ENCODE measurements around the gene VPS35L.
A peak's percentile ranks its signal among the peaks of the same experiment; 100 is the strongest.
"Not testable (repeated sequence)": the region's sequence is repeated elsewhere in the genome, so short reads cannot be mapped to it uniquely, and the experiment has no call there.

VPS35L gene

DNA sequence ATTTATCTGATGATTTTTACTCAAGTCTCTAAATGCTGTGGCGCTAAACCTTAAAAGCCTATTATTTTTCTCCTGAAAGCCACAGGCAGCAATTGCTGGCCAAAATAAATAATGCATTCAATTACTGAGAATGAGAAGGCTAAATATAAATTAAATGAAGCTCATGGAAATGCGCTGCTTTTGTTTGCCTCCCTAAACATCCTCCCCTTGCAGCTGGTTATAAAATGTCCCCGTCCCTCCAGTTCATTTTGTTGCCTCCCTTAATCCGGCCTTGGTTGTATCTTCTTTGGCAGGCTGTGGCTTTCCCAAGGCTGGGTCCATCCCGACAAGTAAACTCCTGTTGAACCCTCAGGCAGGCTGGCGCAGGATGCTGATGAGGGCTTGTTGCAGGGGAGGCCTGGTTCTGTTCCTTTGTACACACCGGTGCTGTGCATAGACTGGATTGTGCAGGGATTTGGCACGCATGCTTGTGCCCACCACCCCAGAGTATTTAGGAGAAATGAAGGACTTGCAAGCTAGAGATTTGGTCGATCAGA, 99.8 kb downstream of the VPS35L start:
- no peak for DNase-seq

- no peak for DNase-seq
These were observed 102.3 kb downstream of the VPS35L start for GRCh38 chr16:19657831-19658230.

DNA sequence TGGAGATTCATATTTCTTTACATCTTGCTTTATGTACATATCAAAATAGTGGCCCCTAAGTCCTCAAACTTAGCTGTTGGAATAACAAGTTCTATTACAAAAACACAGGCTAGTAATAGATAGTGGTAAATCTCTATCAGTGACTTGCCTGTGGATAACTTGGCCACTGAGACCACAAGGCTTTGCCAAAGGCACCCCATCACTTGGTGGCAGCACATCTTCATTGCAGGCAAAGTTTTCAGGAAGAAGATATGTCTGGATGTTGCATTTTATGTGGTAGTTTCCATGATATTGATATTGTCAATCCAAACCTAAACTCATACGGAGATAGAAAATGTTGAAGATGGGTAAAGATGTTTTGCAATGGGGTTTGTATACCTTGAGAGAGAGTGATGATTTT, 104.1 kb downstream of the VPS35L start:
- DNase-seq = no peak

GRCh38 chr16:19660432-19660831, 104.9 kb downstream of the VPS35L start:
- no peak for DNase-seq

GRCh38 chr16:19662351-19662750, 106.8 kb downstream of the VPS35L start:
- DNase-seq = no peak

- no peak for DNase-seq
These were observed 108.7 kb downstream of the VPS35L start for GRCh38 chr16:19664166-19664565.

DNA sequence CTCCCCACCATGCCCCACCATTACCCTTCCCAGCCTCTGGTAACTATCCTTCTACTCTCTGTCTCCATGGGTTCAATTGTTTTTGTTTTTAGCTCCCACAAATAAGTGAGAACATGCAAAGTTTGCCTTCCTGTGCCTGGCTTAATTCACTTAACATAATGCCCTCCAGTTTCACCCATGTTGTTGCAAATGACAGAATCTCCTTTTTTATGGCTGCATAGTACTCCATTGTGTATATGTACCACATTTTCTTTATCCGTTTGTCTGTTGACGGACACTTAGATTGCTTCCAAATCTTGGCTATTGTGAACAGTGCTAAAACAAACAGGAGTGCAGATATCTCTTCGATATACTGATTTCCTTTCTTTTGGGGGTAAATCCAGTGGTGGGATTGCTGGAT, 109.8 kb downstream of the VPS35L start:
- DNase-seq = not testable (repeated sequence)

GRCh38 chr16:19666477-19666876, 111.0 kb downstream of the VPS35L start:
- no peak for DNase-seq

GRCh38 chr16:19672378-19672777, 116.9 kb downstream of the VPS35L start:
- no peak for DNase-seq

DNA sequence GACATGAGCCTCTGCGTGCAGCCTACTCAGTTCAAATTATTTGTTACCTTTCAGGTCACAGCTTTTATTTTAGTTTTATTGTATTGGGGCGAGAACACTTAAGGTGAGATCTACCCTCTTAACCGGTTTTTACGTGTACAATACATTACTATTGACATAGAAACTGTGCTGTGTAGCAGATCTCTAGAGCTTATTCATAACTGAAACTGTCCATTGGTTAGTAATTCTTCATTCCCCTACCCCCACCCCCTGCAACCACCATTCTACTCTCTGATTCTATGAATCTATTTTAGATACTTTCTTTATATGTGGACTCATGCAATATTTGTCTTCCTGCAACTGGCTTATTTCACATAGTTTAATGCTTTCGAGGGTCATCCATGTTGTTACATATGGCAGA, 119.0 kb downstream of the VPS35L start:
- no peak for DNase-seq

GRCh38 chr16:19677402-19677801, 121.9 kb downstream of the VPS35L start:
- no peak for DNase-seq

DNA sequence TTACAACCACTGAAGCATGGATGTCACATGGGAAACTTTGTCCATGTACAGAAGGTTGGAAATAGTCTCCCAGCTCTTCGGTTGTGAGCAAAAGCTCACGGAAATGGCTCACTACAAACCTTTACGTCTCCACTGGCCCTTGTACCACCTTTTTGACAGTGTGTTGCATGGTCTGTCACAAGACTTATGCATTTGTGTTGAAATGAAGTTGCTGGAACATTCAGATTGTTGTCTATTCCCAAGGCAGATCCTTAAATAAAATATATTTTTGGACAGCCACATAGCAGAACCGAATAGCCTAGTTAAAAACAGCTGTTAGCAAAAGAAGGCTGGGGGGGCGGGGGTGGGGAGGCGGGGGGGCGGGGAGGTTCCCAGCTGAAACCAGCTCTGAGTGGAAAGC, 123.3 kb downstream of the VPS35L start:
- no peak for DNase-seq

DNA sequence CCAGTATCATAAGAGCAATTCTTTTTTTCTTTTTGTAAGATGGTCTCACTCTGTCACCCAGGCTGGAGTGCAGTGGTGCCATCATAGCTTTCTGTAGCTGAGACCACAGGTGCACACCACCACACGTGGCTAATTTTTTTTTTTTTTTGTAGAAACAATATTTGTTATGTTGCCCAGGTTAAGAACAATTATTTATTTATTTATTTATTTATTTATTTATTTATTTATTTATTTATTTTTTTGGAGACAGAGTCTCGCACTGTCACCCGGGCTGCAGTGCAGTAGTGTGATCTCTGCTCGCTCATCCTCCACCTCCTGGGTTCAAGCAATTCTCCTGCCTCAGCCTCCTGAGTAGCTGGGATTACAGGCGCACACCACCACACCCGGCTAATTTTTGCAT, 123.8 kb downstream of the VPS35L start:
- DNase-seq = not testable (repeated sequence)

- no peak for DNase-seq
These were observed 125.4 kb downstream of the VPS35L start for GRCh38 chr16:19680881-19681340.

DNA sequence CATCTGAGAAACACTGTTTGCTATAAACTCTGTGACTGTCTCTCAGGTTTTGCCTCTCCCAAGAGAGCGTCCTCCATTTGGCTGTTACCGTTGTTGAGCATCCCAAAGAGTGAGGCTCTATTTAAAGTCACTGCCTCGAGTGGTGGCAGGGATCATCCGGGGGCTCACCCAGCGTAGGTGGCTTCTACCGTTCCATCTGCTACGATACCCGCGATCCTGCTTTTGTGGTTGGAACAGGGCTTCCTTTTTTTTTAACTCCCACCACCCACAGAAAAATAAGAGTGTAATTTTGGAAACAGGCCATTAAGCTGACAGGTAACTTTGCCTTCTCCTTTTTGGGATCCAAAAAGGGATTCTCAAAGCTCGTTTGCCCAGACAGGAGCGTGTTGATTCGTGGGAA, 126.1 kb downstream of the VPS35L start:
- DNase-seq = no peak

DNA sequence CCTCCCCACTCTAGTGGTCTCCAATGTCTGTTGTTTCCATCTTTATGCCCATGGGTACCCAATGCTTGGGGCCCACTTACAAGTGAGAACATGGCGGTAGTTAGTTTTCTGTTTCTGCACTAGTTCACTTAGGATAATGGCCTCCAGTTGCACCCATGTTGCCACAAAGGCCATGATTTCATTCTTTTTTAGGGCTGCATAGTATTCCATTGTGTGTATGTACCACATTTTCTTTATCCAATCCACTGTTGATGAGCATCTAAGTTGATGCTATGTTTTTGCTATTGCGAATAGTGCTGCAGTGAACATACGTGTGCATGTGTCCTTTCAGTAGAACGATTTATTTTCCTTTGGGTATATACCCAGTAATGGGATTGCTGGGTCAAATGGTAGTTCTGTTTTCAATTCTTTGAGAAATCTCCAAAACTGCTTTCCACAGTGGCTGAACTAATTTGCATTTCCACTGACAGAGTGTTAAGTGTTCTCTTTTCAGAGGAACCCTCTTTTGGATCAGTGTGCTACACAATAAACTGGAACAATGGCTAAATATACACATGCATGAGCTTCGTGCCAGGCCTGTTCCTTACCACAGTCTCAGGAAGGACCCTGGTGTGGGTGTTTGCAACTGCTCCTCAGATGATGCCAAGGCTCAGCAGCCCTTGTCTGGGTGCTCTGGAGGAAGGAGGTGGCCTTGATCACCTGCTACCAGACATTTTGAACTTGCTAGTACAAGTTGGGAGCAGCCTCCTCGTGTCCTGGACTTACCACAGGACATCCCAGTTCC, 128.1 kb downstream of the VPS35L start:
- DNase-seq = no peak

- DNase-seq = no peak
These were observed 129.7 kb downstream of the VPS35L start for GRCh38 chr16:19685176-19685575.

- no peak for DNase-seq
These were observed 131.8 kb downstream of the VPS35L start for GRCh38 chr16:19687279-19687678.

DNA sequence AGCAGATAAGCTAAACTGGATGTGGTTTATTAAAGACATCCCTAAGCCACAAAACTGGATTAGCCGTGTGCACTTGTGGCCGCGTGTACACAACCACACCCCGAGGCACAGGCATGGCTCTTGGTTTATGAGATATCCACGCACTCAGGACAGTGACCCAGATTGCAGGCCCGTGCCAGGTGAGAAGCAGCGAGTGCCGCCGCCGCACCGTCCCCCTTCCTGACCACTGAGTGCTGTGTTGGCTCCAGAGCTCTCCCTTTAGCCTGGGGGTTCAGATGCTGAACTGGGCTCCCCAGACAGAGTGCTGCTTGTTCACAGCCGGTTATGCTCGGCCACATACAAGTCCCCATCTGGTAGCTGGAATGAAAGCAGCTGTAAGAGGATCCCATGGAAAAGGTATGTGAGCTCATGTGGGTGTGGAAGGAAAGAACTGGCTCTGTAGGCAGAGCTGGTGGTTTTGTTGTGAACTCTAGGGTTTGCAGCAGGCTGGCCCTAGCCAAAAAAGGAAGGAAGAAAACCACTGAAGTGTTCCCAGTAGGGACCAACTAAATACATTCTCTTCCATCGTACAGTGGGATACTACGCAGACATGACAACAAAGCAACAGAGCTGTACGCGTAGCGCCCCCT, 133.0 kb downstream of the VPS35L start:
- no peak for DNase-seq

DNA sequence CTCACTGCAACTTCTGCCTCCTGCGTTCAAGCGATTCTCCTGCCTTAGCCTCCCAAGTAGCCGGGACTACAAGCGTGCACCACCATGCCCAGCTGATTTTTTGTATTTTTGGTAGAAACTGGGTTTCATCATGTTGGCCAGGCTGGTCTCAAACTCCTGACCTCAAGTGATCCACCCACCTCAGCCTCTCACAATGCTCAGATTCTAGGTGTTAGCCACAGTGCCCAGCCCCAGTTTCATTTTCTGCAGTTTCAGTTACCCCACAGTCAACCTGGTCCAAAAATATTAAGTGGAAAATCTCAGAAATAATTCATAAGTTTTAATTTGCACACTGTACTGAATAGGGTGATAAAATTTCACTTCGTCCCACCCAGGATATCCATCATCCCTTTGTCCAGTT, 133.8 kb downstream of the VPS35L start:
- DNase-seq = no peak

- DNase-seq = no peak
These were observed 134.7 kb downstream of the VPS35L start for GRCh38 chr16:19690196-19690595.

DNA sequence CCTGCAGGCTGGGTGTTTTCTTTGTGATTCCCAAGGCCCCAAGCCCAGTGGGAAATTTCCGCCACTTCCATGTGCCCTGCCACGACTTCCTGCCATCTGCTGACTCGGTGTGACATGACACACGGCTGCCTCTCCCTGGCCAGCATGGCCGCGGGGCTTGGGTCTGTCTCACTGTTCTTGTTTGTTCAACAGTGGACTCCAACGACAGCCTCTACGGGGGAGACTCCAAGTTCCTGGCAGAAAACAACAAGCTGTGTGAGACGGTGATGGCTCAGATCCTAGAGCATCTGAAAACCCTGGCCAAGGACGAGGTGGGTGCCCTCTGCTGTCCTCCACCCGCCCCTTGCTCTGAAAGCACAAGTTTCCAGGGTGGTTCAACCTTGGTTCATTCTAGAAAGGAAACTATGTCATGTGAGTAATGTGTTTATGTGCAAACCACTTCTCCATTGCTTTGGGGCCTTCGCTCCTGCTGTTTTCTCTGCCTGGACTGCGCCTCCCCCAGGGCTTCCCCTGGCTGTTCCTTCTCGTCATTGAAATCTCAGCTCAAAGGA, 135.7 kb downstream of the VPS35L start:
- DNase-seq = no peak

DNA sequence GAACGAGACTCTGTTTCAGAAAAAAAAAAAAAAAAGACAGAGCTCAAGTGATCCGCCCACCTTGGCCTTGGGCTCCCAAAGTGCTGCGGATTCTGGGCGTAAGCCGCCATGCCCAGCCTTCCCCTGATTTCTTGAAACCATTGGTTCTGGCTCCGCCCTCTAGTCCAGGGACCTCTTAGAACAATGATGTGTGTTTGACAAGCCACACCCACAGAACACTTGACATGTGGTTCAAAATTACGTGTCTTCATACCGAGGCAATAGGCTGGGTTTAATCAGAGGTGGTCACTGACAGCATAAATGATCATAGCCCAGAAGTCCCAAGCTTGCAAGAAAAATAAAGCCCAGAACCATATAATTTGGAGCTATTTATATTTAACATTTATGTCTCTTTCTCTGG, 139.5 kb downstream of the VPS35L start:
- no peak for DNase-seq

DNA sequence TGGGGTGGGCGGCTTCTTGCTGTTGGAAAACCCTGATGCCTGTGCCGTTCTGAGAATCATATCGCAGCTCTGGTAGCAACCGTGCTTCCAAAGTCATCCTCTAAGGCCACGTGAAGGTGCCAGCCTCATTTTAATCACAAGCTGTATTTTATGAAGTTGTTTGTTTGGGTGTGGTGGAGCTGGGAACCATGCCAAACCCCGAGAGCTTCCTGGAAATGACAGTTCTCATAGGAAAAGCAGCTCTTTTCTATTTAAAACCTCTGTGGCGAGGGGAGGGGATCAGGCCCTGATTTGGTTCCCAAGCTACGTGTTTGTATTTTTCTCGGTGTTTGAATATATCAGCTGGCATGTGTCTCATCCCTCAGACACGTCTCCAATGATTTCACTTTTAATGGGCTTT, 140.8 kb downstream of the VPS35L start:
- peak; percentile 66 to 71 for DNase-seq

Measured in activated CD4-positive, alpha-beta T cell treated with anti-CD3 and anti-CD28 coated beads, Interleukin-2, amount 50 U/mL, for 4 hours (primary cell).